ENCODE measurements around the gene RAB40A. TPM values are rescaled to one million over a fixed set of nuclear protein-coding genes. Genes with fewer than 3 reads are reported as not detected.

Gene RAB40A
- total and polyA plus RNA-seq, 9 of the 15 experiments (the other 6 are each of a cell fraction or from before 2014, with no cell fraction given), result 0.07 to 0.15 (median 0.10) TPM; not detected in 3

DNA sequence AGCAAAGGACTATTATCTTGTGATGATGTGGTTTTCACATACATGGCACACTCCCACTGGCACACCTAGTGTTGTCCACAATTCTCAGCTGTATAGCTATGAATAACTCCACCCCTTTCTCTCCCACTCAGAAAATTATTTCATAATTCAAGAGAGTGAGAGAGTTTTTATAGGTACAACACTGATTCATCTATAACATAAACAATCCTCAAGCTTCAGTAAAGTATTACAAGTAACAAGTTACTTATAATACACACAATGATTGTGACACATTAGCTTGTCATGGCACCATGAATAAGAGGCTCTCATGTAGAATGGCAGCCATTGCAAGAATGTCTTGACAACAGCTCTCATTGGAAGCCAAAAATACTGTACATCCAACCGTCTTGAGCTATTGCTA, 43.9 kb downstream of the RAB40A start (continued):
- TF ChIP-seq, protein P1, sequence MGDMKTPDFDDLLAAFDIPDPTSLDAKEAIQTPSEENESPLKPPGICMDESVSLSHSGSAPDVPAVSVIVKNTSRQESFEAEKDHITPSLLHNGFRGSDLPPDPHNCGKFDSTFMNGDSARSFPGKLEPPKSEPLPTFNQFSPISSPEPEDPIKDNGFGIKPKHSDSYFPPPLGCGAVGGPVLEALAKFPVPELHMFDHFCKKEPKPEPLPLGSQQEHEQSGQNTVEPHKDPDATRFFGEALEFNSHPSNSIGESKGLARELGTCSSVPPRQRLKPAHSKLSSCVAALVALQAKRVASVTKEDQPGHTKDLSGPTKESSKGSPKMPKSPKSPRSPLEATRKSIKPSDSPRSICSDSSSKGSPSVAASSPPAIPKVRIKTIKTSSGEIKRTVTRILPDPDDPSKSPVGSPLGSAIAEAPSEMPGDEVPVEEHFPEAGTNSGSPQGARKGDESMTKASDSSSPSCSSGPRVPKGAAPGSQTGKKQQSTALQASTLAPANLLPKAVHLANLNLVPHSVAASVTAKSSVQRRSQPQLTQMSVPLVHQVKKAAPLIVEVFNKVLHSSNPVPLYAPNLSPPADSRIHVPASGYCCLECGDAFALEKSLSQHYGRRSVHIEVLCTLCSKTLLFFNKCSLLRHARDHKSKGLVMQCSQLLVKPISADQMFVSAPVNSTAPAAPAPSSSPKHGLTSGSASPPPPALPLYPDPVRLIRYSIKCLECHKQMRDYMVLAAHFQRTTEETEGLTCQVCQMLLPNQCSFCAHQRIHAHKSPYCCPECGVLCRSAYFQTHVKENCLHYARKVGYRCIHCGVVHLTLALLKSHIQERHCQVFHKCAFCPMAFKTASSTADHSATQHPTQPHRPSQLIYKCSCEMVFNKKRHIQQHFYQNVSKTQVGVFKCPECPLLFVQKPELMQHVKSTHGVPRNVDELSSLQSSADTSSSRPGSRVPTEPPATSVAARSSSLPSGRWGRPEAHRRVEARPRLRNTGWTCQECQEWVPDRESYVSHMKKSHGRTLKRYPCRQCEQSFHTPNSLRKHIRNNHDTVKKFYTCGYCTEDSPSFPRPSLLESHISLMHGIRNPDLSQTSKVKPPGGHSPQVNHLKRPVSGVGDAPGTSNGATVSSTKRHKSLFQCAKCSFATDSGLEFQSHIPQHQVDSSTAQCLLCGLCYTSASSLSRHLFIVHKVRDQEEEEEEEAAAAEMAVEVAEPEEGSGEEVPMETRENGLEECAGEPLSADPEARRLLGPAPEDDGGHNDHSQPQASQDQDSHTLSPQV (IDR thresholded peaks at IDR 0.05), result no peak
- no peak for TF ChIP-seq MAZ (CRISPR knock-in tag; conservative IDR thresholded peaks at IDR 0.05 in 1 of 2, IDR thresholded peaks at IDR 0.05 in 1 of 2)
- no peak for TF ChIP-seq MYC (IDR thresholded peaks at IDR 0.05; ENCODE audit: low read depth, low read length)
- no peak for TF ChIP-seq MYC (CRISPR knock-in tag; IDR thresholded peaks at IDR 0.05; ENCODE audit: borderline replicate concordance, low read depth)
- TF ChIP-seq ZFX (CRISPR knock-in tag; IDR thresholded peaks at IDR 0.05), result no peak
- no peak for TF ChIP-seq ZNF134 (CRISPR knock-in tag; conservative IDR thresholded peaks at IDR 0.05)
- TF ChIP-seq, protein P2, sequence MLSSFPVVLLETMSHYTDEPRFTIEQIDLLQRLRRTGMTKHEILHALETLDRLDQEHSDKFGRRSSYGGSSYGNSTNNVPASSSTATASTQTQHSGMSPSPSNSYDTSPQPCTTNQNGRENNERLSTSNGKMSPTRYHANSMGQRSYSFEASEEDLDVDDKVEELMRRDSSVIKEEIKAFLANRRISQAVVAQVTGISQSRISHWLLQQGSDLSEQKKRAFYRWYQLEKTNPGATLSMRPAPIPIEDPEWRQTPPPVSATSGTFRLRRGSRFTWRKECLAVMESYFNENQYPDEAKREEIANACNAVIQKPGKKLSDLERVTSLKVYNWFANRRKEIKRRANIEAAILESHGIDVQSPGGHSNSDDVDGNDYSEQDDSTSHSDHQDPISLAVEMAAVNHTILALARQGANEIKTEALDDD (IDR thresholded peaks at IDR 0.05), result no peak
- TF ChIP-seq, protein P3, sequence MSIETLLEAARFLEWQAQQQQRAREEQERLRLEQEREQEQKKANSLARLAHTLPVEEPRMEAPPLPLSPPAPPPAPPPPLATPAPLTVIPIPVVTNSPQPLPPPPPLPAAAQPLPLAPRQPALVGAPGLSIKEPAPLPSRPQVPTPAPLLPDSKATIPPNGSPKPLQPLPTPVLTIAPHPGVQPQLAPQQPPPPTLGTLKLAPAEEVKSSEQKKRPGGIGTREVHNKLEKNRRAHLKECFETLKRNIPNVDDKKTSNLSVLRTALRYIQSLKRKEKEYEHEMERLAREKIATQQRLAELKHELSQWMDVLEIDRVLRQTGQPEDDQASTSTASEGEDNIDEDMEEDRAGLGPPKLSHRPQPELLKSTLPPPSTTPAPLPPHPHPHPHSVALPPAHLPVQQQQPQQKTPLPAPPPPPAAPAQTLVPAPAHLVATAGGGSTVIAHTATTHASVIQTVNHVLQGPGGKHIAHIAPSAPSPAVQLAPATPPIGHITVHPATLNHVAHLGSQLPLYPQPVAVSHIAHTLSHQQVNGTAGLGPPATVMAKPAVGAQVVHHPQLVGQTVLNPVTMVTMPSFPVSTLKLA (conservative IDR thresholded peaks at IDR 0.05), result no peak
- no peak for TF ChIP-seq DIDO1 (tag; IDR thresholded peaks at IDR 0.05; ENCODE audit: low read depth)
- no peak for TF ChIP-seq PHB2 (IDR thresholded peaks at IDR 0.05; ENCODE audit: low read depth)
- TF ChIP-seq PHF20 (IDR thresholded peaks at IDR 0.05; ENCODE audit: partially characterized antibody), result no peak
- TF ChIP-seq POLR2A (conservative IDR thresholded peaks at IDR 0.05), result no peak
- no peak for TF ChIP-seq MCM7 (IDR thresholded peaks at IDR 0.05)
- TF ChIP-seq, protein P4, sequence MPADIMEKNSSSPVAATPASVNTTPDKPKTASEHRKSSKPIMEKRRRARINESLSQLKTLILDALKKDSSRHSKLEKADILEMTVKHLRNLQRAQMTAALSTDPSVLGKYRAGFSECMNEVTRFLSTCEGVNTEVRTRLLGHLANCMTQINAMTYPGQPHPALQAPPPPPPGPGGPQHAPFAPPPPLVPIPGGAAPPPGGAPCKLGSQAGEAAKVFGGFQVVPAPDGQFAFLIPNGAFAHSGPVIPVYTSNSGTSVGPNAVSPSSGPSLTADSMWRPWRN (IDR thresholded peaks at IDR 0.05; ENCODE audit: low read depth), result no peak
- no peak for TF ChIP-seq GABPB1 (CRISPR knock-in tag; IDR thresholded peaks at IDR 0.05)

Data from K562 (cell line).